PFSK-1 (cell line): ENCODE results near the gene GDF11.

ENCODE experiments used
- FOXP2 ChIP-seq: optimal IDR thresholded peaks from 2 replicates; pipeline ENCODE3; 2011; ENCODE audit warnings: borderline replicate concordance, control low read depth, inconsistent platforms; ENCODE audit not compliant: insufficient read depth; ENCODE audit errors: extremely low read length, extremely low read depth
- POLR2AphosphoS5 ChIP-seq: IDR thresholded peaks from 2 replicates; pipeline ENCODE4 v1.6.1; 2012; ENCODE audit warnings: low read depth, mild to moderate bottlenecking, control low read depth, low read length, moderate library complexity
- REST ChIP-seq, 2 experiments: IDR thresholded peaks; 2 replicates each; pipeline versions ENCODE4 v1.6.1 to v1.8.0; 2011 to 2012; ENCODE audit warnings: low read depth in 2 of 2, low read length in 2 of 2, control low read depth in 1 of 2, inconsistent platforms in 1 of 2, mild to moderate bottlenecking in 1 of 2, moderate library complexity in 1 of 2; ENCODE audit not compliant: insufficient read depth in 1 of 2
- SIN3A ChIP-seq: IDR thresholded peaks from 2 replicates; pipeline ENCODE4 v1.6.1; 2012; ENCODE audit warnings: mild to moderate bottlenecking, low read length, moderate library complexity, borderline replicate concordance; ENCODE audit not compliant: insufficient read depth
- TAF1 ChIP-seq: IDR thresholded peaks from 2 replicates; pipeline ENCODE4 v1.6.1; 2012; ENCODE audit warnings: low read length, control low read depth, borderline replicate concordance; ENCODE audit not compliant: insufficient read depth

- TF ChIP-seq SIN3A (no peak), POLR2AphosphoS5 (no peak), TAF1 (no peak), REST (IDR thresholded peaks at IDR 0.05; ENCODE audit: insufficient read depth in 1 of 2, low read depth in 2 of 2, low read length in 2 of 2) (no peak), FOXP2 (no peak)
Observed at GRCh38 chr12:55702861-55703260, 40.1 kb upstream of the GDF11 start.
